ENCODE data around the gene PPP1R1C.

GRCh38 chr2:181988154-181988924, 2.7 kb downstream of the PPP1R1C start:
- TF ChIP-seq CTCF (IDR thresholded peaks at IDR 0.05; ENCODE audit: poor library complexity, severe bottlenecking) (no peak), EP300 (conservative IDR thresholded peaks at IDR 0.05; ENCODE audit: poor library complexity, severe bottlenecking) (no peak)

Data from neural cell (in vitro differentiated cells).